Subcutaneous abdominal adipose tissue (tissue), 5 donors: ENCODE data around the gene FAM237A.

Experiments used
- H3K27ac ChIP-seq: one replicate; pipeline ENCODE4 v1.7.0; 2013; ENCODE audit warnings: low read depth, mild to moderate bottlenecking, inconsistent platforms, low read length, moderate library complexity
- H3K27me3 ChIP-seq, 5 donors: one replicate each; pipeline ENCODE4 v1.7.0; 2013; ENCODE audit warnings: low read length in 5 of 5, inconsistent platforms in 1 of 5; ENCODE audit not compliant: control insufficient read depth in 5 of 5, insufficient read depth in 4 of 5
- H3K36me3 ChIP-seq, 5 donors: one replicate each; pipeline ENCODE4 v1.7.0; 2013; ENCODE audit warnings: low read length in 5 of 5; ENCODE audit not compliant: control insufficient read depth in 5 of 5, insufficient read depth in 5 of 5
- H3K4me1 ChIP-seq, 5 donors: one replicate each; pipeline ENCODE4 v1.7.0; 2013; ENCODE audit warnings: low read length in 5 of 5, mild to moderate bottlenecking in 3 of 5, moderate library complexity in 1 of 5; ENCODE audit not compliant: control insufficient read depth in 5 of 5, insufficient read depth in 5 of 5
- H3K4me3 ChIP-seq, 5 donors: one replicate each; pipeline ENCODE4 v1.7.0; 2013; ENCODE audit warnings: low read length in 5 of 5, low read depth in 1 of 5
- H3K9ac ChIP-seq, 5 donors: one replicate each; pipeline ENCODE4 v1.7.0; 2013; ENCODE audit warnings: low read length in 5 of 5, mild to moderate bottlenecking in 4 of 5, moderate library complexity in 3 of 5
- H3K9me3 ChIP-seq, 5 donors: one replicate each; pipeline ENCODE4 v1.7.0; 2013; ENCODE audit warnings: low read length in 5 of 5; ENCODE audit not compliant: control insufficient read depth in 5 of 5
- donor health status: healthy.
- donor health status: healthy.
- donor health status: healthy.
- donor health status: healthy.
- donor health status: healthy.

The FAM237A gene

DNA sequence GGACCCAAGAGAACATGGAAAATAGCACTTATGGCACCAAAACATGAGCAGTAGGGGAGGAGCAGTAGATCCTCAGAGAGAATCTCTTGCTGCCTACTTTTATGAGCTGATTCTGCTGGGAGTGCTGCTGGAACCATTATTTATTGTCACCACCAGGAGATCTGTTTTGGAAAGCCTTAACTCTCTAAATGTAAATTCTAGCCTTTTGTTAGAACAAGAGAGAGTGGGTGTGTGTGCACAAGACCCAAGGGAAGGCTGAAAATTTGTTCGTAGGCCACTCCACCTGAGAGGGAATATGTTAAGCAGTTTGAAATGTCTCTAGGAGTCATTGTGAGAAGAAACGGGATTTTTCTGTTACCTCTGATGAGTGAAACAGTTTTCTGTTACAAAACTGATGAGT lies 16.2 kb upstream of the FAM237A start:
- Histone ChIP-seq H3K36me3 (no peaks in the 10 kb centered on the region), H3K4me3 (no peak overlapping the region), H3K27me3 (peaks cover 0 to 3% (median 0%) of the 10 kb centered on the region in 5 donors), H3K4me1 (no peaks in the 10 kb centered on the region), H3K27ac (no peak overlapping the region), H3K9me3 (no peaks in the 10 kb centered on the region), H3K9ac (no peak overlapping the region)

DNA sequence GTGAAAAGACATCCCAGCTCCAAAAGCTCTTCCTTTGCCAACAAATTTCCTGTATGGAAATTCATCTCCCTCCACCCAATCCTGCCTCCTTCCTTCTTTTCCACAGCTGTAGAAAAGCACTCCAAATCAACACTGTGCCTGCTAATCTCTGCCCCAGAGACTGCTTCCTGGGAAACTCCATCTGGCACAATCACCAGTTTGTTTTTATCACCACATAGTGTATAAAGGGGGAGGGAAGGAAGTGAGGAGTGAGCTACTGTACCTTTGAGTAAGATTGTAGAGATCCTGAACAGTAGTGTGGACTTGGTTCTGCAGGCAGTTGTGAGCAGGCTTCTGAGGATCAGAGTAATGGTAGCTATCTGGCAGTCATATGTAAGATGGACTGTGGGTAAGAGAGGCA lies 14.7 kb upstream of the FAM237A start:
- no peak overlapping the region for H3K27ac ChIP-seq
- no peak overlapping the region for H3K4me3 ChIP-seq
- no peak overlapping the region for H3K9ac ChIP-seq
- no peaks in the 10 kb centered on the region for H3K4me1 ChIP-seq
- no peaks in the 10 kb centered on the region for H3K9me3 ChIP-seq
- H3K36me3 ChIP-seq = no peaks in the 10 kb centered on the region
- peaks cover 0 to 3% (median 0%) of the 10 kb centered on the region in 5 donors for H3K27me3 ChIP-seq

GRCh38 chr2:206631340-206631739 lies 10.9 kb upstream of the FAM237A start:
- H3K9ac ChIP-seq = no peak overlapping the region
- H3K4me1 ChIP-seq = no peaks in the 10 kb centered on the region
- no peak overlapping the region for H3K27ac ChIP-seq
- H3K9me3 ChIP-seq = no peaks in the 10 kb centered on the region
- H3K36me3 ChIP-seq = no peaks in the 10 kb centered on the region
- H3K4me3 ChIP-seq = no peak overlapping the region
- H3K27me3 ChIP-seq = peaks cover 0 to 2% (median 0%) of the 10 kb centered on the region in 5 donors

GRCh38 chr2:206635015-206635414 lies 7.3 kb upstream of the FAM237A start:
- no peaks in the 10 kb centered on the region for H3K36me3 ChIP-seq
- H3K9me3 ChIP-seq = no peaks in the 10 kb centered on the region
- no peak overlapping the region for H3K27ac ChIP-seq
- no peaks in the 10 kb centered on the region for H3K27me3 ChIP-seq
- no peaks in the 10 kb centered on the region for H3K4me1 ChIP-seq
- H3K4me3 ChIP-seq = no peak overlapping the region
- H3K9ac ChIP-seq = no peak overlapping the region

DNA sequence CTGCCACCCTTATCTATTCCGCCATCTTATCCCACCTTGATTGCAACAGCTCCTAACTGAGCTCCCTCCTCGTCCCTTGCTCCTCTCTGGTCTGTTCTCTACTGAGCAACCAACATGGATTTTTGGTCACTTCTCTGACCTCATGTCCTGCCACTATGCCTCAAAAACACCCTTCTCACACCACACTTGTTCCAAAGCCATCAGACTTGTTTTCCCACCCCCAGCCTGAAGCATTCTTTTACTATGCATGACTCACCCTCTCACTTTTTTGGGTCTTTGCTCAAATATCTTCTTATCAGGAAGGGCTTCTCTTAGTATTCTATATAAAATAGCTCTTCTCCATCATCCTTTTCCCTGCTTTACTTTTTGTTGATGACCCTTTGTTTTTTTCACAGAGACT lies 2.7 kb upstream of the FAM237A start:
- peaks cover 15 to 18% (median 17%) of the 10 kb centered on the region in 5 donors for H3K27me3 ChIP-seq
- H3K36me3 ChIP-seq = no peaks in the 10 kb centered on the region
- no peak overlapping the region for H3K27ac ChIP-seq
- H3K4me3 ChIP-seq = no peak overlapping the region
- no peak overlapping the region for H3K9ac ChIP-seq
- H3K4me1 ChIP-seq = peaks cover 0 to 7% (median 0%) of the 10 kb centered on the region in 5 donors
- H3K9me3 ChIP-seq = peaks cover 0 to 2% (median 0%) of the 10 kb centered on the region in 5 donors

DNA sequence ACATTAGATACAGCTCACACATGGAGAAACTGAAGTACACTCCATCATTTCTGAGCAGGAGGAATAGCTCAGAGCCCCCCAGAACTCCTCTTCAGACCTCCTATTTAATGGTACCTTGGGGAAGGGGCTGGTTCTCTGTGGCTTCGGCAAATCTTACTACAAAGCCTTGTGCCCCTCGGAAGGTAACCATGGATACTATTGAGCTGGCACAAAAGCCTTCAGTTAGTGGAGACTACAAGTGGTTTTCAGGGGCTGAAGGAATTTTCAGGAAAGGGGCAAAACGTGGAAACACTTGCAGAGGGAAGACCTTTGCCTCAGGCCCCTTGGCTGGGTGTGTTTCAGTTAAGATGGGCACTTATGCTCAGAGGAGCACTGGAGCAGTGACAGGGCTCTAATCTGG lies 1.1 kb upstream of the FAM237A start:
- Histone ChIP-seq H3K27me3 (peaks cover 15 to 18% (median 17%) of the 10 kb centered on the region in 5 donors), H3K36me3 (no peaks in the 10 kb centered on the region), H3K4me3 (no peak overlapping the region), H3K27ac (no peak overlapping the region), H3K9me3 (peaks cover 0 to 2% (median 0%) of the 10 kb centered on the region in 5 donors), H3K4me1 (peaks cover 0 to 7% (median 0%) of the 10 kb centered on the region in 5 donors), H3K9ac (no peak overlapping the region)

DNA sequence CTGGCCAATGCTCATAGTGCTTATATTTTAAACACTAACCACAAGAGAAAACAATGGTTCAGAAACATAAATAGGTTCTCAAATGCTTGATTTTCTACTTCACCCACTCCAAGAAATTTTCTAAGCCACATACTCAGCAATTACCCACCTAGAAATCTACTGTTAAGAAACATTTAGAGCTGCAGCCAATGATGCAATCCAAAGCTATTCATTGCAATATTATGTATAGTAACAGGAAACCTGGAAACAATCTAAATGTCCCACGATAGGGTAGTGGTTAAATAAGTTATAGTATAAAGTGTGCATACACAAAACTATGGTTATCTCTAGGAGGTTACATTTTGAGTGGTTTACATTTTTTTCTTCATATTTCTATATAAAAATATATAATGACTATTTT lies 5.7 kb downstream of the FAM237A start:
- Histone ChIP-seq H3K36me3 (no peaks in the 10 kb centered on the region), H3K27me3 (peaks cover 0 to 4% (median 0%) of the 10 kb centered on the region in 5 donors), H3K9me3 (no peaks in the 10 kb centered on the region), H3K27ac (no peak overlapping the region), H3K4me3 (no peak overlapping the region), H3K4me1 (no peaks in the 10 kb centered on the region), H3K9ac (no peak overlapping the region)

DNA sequence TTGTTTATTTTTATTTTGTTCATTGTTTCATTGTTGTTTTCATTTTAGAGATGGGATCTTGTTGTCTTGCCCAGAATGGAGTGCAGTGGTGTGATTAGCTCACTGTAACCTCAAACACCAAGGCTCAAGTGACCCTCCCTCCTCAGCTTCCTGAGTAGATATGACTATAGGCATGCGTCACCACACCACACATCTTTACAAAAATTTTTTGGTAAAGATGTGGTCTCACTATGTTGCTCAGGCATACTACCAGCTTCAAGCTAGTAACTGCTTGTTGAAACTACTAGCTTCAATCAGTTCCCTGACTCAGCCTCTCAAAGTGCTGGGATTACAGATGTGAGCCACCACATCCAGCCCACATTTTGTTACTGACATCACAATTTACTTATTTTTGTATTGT lies 14.8 kb downstream of the FAM237A start:
- H3K4me1 ChIP-seq = no peaks in the 10 kb centered on the region

DNA sequence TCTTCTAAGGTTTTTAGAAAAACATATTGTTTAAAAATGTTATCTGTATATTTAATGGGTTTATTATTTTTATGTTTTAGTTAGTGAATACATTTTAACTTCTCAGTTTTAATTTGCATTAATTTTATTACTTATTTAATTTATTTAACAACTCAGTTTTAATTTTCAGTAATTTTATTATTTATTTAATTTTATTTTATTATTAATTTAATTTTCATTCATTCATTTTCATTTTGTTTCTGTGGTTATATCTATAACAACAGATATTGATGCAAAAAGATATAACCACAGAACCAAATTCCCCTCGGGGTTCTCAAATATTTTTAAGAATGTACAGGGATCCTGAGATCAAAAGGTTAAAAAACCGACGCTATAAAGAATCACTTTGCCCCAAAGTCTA lies 23.0 kb downstream of the FAM237A start:
- Histone ChIP-seq H3K9me3 (no peaks in the 10 kb centered on the region), H3K9ac (no peak overlapping the region), H3K4me3 (no peak overlapping the region), H3K27me3 (no peaks in the 10 kb centered on the region), H3K4me1 (no peaks in the 10 kb centered on the region), H3K36me3 (no peaks in the 10 kb centered on the region), H3K27ac (no peak overlapping the region)

More for the DNA sequence above, 14.8 kb downstream of the FAM237A start:
- H3K9me3 ChIP-seq = peaks cover 0 to 12% (median 0%) of the 10 kb centered on the region in 5 donors
- no peak overlapping the region for H3K27ac ChIP-seq
- H3K36me3 ChIP-seq = no peaks in the 10 kb centered on the region
- H3K27me3 ChIP-seq = no peaks in the 10 kb centered on the region
- no peak overlapping the region for H3K4me3 ChIP-seq
- H3K9ac ChIP-seq = no peak overlapping the region

- Histone ChIP-seq H3K9me3 (no peaks in the 10 kb centered on the region), H3K9ac (no peak overlapping the region), H3K27me3 (peaks cover 0 to 2% (median 0%) of the 10 kb centered on the region in 5 donors), H3K4me3 (no peak overlapping the region), H3K4me1 (no peaks in the 10 kb centered on the region), H3K36me3 (no peaks in the 10 kb centered on the region), H3K27ac (no peak overlapping the region)
Measured at GRCh38 chr2:206670531-206671319, 28.4 kb downstream of the FAM237A start.
